HepG2 (cell line): ENCODE measurements around the gene NDUFB3. TPM values are rescaled to one million over a fixed set of nuclear protein-coding genes. Genes with fewer than 3 reads are reported as not detected.

ENCODE experiments used
- ATF1 ChIP-seq: IDR thresholded peaks from 2 replicates; pipeline ENCODE4 v1.6.1; 2016; ENCODE audit warnings: mild to moderate bottlenecking, control low read depth
- CCDC6 ChIP-seq: sonication (generic); formaldehyde crosslinking; IDR thresholded peaks from 2 replicates; pipeline ENCODE4 v1.8.1; 2022; ENCODE audit warnings: mild to moderate bottlenecking, missing genetic modification reagents, moderate library complexity
- CEBPB ChIP-seq: IDR thresholded peaks from 2 replicates; pipeline ENCODE4 v1.6.1; 2011; ENCODE audit warnings: low read depth, low read length, improper control_type of control experiment, borderline replicate concordance
- IRF2 ChIP-seq: IDR thresholded peaks from 2 replicates; pipeline ENCODE4 v1.6.1; 2018; ENCODE audit warnings: missing genetic modification reagents, missing compliant biosample characterization
- KLF16 ChIP-seq, 2 experiments: sonication (generic) in 1 of 2; formaldehyde crosslinking in 1 of 2; IDR thresholded peaks; 2 replicates each; pipeline versions ENCODE4 v1.6.1 to v1.8.0; 2016 to 2023; ENCODE audit warnings: missing genetic modification reagents in 2 of 2, missing compliant biosample characterization in 1 of 2
- KMT2B ChIP-seq: IDR thresholded peaks from 2 replicates; pipeline ENCODE4 v1.6.1; 2016; ENCODE audit warnings: missing genetic modification reagents, missing compliant biosample characterization
- POLR2G ChIP-seq: fragments of 200-400 bp; formaldehyde crosslinking; IDR thresholded peaks from 2 replicates; pipeline ENCODE4 v1.6.1; 2018; ENCODE audit warnings: mild to moderate bottlenecking, low read depth, low read length, moderate library complexity
- SCMH1 ChIP-seq: sonication (generic); formaldehyde crosslinking; IDR thresholded peaks from 2 replicates; pipeline ENCODE4 v1.9.0; 2021; ENCODE audit warnings: missing genetic modification reagents, mild to moderate bottlenecking, borderline replicate concordance
- SIX1 ChIP-seq: sonication (generic); formaldehyde crosslinking; IDR thresholded peaks from 2 replicates; pipeline ENCODE4 v1.4.0; 2020; ENCODE audit warnings: missing genetic modification reagents, borderline replicate concordance
- SOX13 ChIP-seq, 3 experiments: fragments of 450-650 bp in 1 of 3; sonication (generic) in 1 of 3; formaldehyde crosslinking in 1 of 3; IDR thresholded peaks in 2 of 3; conservative IDR thresholded peaks in 1 of 3; 2 replicates each; pipeline versions ENCODE4 v1.5.0 to v1.6.1; 2016 to 2020; ENCODE audit warnings: antibody characterized with exemption in 1 of 3, mild to moderate bottlenecking in 1 of 3, missing compliant biosample characterization in 1 of 3, missing genetic modification reagents in 1 of 3, moderate library complexity in 1 of 3
- SOX5 ChIP-seq: IDR thresholded peaks from 2 replicates; pipeline ENCODE4 v1.6.1; 2016; ENCODE audit warnings: borderline replicate concordance
- SOX6 ChIP-seq, 2 experiments: fragments of 450-650 bp in 1 of 2; sonication (generic) in 1 of 2; formaldehyde crosslinking in 1 of 2; IDR thresholded peaks; 2 replicates each; pipeline versions ENCODE4 v1.4.0 to v1.6.1; 2017 to 2020; ENCODE audit warnings: antibody characterized with exemption in 1 of 2, mild to moderate bottlenecking in 1 of 2, missing genetic modification reagents in 1 of 2
- TBX2 ChIP-seq: sonication (generic); formaldehyde crosslinking; IDR thresholded peaks from 2 replicates; pipeline ENCODE4 v1.5.0; 2020; ENCODE audit warnings: missing genetic modification reagents, mild to moderate bottlenecking, borderline replicate concordance
- ZFP41 ChIP-seq: sonication (generic); formaldehyde crosslinking; IDR thresholded peaks from 2 replicates; pipeline ENCODE4 v1.4.0; 2020; ENCODE audit warnings: mild to moderate bottlenecking, missing genetic modification reagents, borderline replicate concordance
- ZNF34 ChIP-seq: sonication (generic); formaldehyde crosslinking; IDR thresholded peaks from 2 replicates; pipeline ENCODE4 v1.4.0; 2020; ENCODE audit warnings: mild to moderate bottlenecking, missing genetic modification reagents, borderline replicate concordance
- ZNF761 ChIP-seq: sonication (generic); formaldehyde crosslinking; conservative IDR thresholded peaks from 2 replicates; pipeline ENCODE4 v1.4.0; 2020; ENCODE audit warnings: mild to moderate bottlenecking, missing genetic modification reagents
- ZNF792 ChIP-seq: IDR thresholded peaks from 2 replicates; pipeline ENCODE4 v1.6.1; 2016
- ZSCAN30 ChIP-seq: sonication (generic); formaldehyde crosslinking; IDR thresholded peaks from 2 replicates; pipeline ENCODE4 v1.5.0; 2020; ENCODE audit warnings: mild to moderate bottlenecking, missing genetic modification reagents
- polyA plus RNA-seq, 8 experiments: library from polyadenylated mRNA; depleted of rRNA in 3 of 8; stranded (reverse) in 7 of 8; unstranded in 1 of 8; fragments of >200 nt; fragmentation: Illumina TruSeq in 4 of 8; extraction: Trizol in 4 of 8; gene quantifications; 2 replicates each; pipeline versions ENCODE4 v1.2.1 to v1.2.3, GENCODE V29; 2011 to 2016; ENCODE audit warnings: low read depth in 4 of 8, missing spikeins in 1 of 8, mixed read lengths in 1 of 8; ENCODE audit not compliant: insufficient read depth in 1 of 8
- total RNA-seq, 5 experiments: library from RNA; depleted of rRNA; stranded (reverse); fragments of >200 nt; fragmentation: Illumina TruSeq; extraction: Trizol; gene quantifications; 2 replicates each; pipeline ENCODE4 v1.2.3, GENCODE V29; 2016; ENCODE audit warnings: low read depth in 1 of 5
- TF ChIP-seq, protein P1 (sequence below): sonication (generic); formaldehyde crosslinking; IDR thresholded peaks from 2 replicates; pipeline ENCODE4 v1.4.0; 2020; ENCODE audit warnings: missing genetic modification reagents, borderline replicate concordance
- TF ChIP-seq, protein P2 (sequence below): sonication (generic); formaldehyde crosslinking; IDR thresholded peaks from 2 replicates; pipeline ENCODE4 v1.4.0; 2020; ENCODE audit warnings: missing genetic modification reagents
- TF ChIP-seq, protein P3 (sequence below): sonication (generic); formaldehyde crosslinking; IDR thresholded peaks from 2 replicates; pipeline ENCODE4 v1.4.0; 2020; ENCODE audit warnings: missing genetic modification reagents, mild to moderate bottlenecking, borderline replicate concordance
- TF ChIP-seq, protein P4 (sequence below), 2 experiments: sonication (generic) in 1 of 2; formaldehyde crosslinking in 1 of 2; IDR thresholded peaks; 2 replicates each; pipeline versions ENCODE4 v1.4.0 to v1.6.1; 2018 to 2020; ENCODE audit warnings: missing genetic modification reagents in 2 of 2, borderline replicate concordance in 1 of 2, low read depth in 1 of 2, mild to moderate bottlenecking in 1 of 2, missing biosample characterization in 1 of 2

Gene NDUFB3
- total and polyA plus RNA-seq, 2 of the 13 experiments (the other 11 are each of a cell fraction or from before 2014, with no cell fraction given): 50.7 to 159 TPM

DNA sequence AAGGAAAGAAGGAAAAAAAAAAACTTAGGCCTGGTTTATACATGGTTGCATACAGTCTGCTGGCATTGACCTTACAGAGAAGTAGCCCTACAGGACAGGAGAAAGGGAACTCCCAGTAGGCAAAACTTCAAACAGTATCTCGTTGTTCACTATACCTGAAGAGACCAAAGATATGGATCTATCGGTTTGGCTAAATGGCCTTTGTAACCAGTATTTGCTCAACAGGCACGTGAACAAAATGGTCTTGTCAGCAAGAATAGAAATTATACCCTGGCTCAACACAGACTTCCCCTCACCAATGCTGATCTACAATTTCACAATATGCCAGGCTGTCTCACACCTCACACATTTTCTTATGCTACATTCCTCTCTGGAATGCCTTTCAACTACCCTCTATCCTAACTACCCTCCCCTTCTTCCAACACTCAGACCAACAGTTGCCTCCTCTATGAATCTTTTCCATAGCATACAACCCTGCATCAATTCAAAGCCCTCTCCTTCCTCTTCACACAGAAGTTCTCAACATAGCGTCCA, 14.0 kb upstream of the NDUFB3 start (continued):
- TF ChIP-seq, protein P1, sequence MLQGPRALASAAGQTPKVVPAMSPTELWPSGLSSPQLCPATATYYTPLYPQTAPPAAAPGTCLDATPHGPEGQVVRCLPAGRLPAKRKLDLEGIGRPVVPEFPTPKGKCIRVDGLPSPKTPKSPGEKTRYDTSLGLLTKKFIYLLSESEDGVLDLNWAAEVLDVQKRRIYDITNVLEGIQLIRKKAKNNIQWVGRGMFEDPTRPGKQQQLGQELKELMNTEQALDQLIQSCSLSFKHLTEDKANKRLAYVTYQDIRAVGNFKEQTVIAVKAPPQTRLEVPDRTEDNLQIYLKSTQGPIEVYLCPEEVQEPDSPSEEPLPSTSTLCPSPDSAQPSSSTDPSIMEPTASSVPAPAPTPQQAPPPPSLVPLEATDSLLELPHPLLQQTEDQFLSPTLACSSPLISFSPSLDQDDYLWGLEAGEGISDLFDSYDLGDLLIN: no peak
- TF ChIP-seq POLR2G (no peak), CCDC6 (CRISPR knock-in tag) (peak; percentile 82), ZSCAN30 (CRISPR knock-in tag) (no peak), CEBPB (peak; percentile 94), SCMH1 (CRISPR knock-in tag) (no peak), ZNF34 (CRISPR knock-in tag) (peak; percentile 52; the same call in 1 of the 2 replicates), SOX6 (IDR thresholded peaks at IDR 0.05) (no peak), SOX6 (CRISPR knock-in tag; IDR thresholded peaks at IDR 0.05) (peak; percentile 99), ATF1 (no peak), IRF2 (CRISPR knock-in tag) (peak; percentile 78), KLF16 (CRISPR knock-in tag; IDR thresholded peaks at IDR 0.05) (peak in 1 of 2 experiments; percentile 78; a peak in 1 of 4 replicates), SOX5 (CRISPR knock-in tag) (peak; percentile 99), SIX1 (CRISPR knock-in tag) (peak; percentile 86; the same call in 1 of the 2 replicates), ZFP41 (CRISPR knock-in tag) (no peak), SOX13 (IDR thresholded peaks at IDR 0.05) (peak; percentile 98), SOX13 (CRISPR knock-in tag; conservative IDR thresholded peaks at IDR 0.05 in 1 of 2, IDR thresholded peaks at IDR 0.05 in 1 of 2) (peak in 1 of 2 experiments; percentile 99; a peak in 2 of 4 replicates), ZNF761 (peak; percentile 54; the same call in 1 of the 2 replicates), ZNF792 (peak; percentile 74; the same call in 1 of the 2 replicates), KMT2B (peak; percentile 47; the same call in 1 of the 2 replicates), TBX2 (CRISPR knock-in tag) (peak; percentile 97)
- TF ChIP-seq, protein P2, sequence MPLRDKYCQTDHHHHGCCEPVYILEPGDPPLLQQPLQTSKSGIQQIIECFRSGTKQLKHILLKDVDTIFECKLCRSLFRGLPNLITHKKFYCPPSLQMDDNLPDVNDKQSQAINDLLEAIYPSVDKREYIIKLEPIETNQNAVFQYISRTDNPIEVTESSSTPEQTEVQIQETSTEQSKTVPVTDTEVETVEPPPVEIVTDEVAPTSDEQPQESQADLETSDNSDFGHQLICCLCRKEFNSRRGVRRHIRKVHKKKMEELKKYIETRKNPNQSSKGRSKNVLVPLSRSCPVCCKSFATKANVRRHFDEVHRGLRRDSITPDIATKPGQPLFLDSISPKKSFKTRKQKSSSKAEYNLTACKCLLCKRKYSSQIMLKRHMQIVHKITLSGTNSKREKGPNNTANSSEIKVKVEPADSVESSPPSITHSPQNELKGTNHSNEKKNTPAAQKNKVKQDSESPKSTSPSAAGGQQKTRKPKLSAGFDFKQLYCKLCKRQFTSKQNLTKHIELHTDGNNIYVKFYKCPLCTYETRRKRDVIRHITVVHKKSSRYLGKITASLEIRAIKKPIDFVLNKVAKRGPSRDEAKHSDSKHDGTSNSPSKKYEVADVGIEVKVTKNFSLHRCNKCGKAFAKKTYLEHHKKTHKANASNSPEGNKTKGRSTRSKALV (CRISPR knock-in tag): no peak
- TF ChIP-seq, protein P3, sequence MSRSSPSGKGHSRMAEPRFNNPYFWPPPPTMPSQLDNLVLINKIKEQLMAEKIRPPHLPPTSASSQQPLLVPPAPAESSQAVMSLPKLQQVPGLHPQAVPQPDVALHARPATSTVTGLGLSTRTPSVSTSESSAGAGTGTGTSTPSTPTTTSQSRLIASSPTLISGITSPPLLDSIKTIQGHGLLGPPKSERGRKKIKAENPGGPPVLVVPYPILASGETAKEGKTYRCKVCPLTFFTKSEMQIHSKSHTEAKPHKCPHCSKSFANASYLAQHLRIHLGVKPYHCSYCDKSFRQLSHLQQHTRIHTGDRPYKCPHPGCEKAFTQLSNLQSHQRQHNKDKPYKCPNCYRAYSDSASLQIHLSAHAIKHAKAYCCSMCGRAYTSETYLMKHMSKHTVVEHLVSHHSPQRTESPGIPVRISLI: peak; percentile 90
- TF ChIP-seq, protein P4, sequence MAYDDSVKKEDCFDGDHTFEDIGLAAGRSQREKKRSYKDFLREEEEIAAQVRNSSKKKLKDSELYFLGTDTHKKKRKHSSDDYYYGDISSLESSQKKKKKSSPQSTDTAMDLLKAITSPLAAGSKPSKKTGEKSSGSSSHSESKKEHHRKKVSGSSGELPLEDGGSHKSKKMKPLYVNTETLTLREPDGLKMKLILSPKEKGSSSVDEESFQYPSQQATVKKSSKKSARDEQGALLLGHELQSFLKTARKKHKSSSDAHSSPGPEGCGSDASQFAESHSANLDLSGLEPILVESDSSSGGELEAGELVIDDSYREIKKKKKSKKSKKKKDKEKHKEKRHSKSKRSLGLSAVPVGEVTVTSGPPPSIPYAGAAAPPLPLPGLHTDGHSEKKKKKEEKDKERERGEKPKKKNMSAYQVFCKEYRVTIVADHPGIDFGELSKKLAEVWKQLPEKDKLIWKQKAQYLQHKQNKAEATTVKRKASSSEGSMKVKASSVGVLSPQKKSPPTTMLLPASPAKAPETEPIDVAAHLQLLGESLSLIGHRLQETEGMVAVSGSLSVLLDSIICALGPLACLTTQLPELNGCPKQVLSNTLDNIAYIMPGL (CRISPR knock-in tag; IDR thresholded peaks at IDR 0.05; ENCODE audit: borderline replicate concordance in 1 of 2, low read depth in 1 of 2): peak in 1 of 2 experiments; percentile 31; a peak in 1 of 4 replicates
